ENCODE measurements around the gene GOLGB1.
"Not testable (repeated sequence)": the region's sequence is repeated elsewhere in the genome, so short reads cannot be mapped to it uniquely, and the experiment has no call there.

Gene GOLGB1

GRCh38 chr3:121690777-121691405, 58.6 kb downstream of the GOLGB1 start:
- DNase-seq: no peak

GRCh38 chr3:121688747-121689146, 60.8 kb downstream of the GOLGB1 start:
- DNase-seq: not testable (repeated sequence)

DNA sequence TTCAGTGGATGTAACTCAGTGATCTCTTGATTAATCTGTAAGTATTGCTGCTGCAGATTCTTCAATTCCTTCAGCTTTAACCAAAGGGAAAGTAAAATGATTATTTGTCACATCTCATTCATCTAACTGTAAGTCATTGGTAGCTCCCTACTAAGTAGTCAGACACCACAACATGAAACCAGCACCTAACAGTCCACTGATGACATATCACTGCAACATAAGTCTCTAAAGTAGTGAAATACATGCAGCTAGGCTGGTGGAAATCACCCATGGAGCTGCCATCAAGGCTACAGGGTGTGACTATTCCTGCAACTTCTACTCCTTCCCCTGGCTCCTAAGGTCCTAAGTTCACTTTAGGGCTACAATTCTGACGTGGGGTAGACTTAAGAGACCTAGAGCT, 67.7 kb downstream of the GOLGB1 start:
- DNase-seq: no peak

- DNase-seq: no peak
These were observed 72.4 kb downstream of the GOLGB1 start for GRCh38 chr3:121677141-121677540.

GRCh38 chr3:121670676-121671075, 78.9 kb downstream of the GOLGB1 start:
- no peak for DNase-seq

DNA sequence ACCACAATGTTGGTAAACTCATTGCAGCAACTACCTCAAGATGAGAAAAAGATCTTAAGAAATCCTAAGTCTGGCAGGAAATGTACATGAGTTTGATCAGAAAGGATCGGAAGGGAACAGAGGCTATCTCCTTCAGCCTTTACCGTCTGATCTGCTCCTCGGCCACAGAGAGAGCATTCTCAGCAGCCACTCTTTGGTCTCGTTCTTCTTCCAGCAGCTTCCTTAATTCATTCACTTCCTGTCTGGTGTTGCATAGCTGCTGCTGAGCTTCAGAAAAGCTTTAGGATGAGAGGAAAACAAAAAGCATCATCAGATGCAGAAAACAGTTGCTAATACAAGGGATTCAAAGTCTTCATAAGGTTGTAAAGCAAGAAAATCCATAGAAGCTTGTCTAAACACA, 82.2 kb downstream of the GOLGB1 start:
- no peak for DNase-seq

DNA sequence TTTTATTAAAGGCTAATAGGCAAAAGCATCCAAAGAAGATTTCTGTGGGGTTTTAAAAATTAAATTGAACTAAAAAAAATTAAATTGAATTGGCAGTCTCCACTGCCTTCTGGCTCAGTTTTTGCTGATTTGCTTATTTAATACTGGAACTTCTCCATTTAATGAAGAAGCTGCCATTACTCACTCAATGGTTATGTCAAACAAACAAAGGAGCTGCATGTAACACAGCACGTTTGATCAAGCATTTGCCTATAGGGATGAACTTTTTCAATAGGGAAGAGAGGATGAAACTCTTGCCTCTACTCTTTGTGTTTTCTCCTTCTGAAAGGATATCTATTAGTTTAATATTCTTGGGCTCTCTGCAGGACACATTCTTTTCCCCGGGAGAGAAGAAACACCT, 84.1 kb downstream of the GOLGB1 start:
- no peak for DNase-seq

GRCh38 chr3:121663171-121663847, 86.2 kb downstream of the GOLGB1 start:
- no peak for DNase-seq

DNA sequence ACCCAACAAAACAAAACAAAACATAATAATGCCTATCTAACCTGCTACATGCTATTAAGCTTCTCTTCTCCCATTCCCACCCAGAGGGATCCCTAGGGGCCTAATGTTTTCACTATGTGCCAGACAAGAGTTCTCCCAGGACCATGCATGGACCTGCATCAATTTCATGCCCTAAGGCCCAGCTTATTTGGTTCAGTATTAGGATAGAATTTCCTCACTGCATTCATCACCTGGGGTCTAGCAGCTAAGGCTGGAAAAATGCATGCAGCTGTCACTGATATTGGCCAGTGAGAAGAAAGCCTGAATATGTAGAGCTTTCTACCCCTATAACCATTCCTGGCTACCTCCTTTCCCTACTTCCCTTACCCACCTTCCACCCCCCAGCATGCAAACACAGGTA, 86.8 kb downstream of the GOLGB1 start:
- no peak for DNase-seq

DNA sequence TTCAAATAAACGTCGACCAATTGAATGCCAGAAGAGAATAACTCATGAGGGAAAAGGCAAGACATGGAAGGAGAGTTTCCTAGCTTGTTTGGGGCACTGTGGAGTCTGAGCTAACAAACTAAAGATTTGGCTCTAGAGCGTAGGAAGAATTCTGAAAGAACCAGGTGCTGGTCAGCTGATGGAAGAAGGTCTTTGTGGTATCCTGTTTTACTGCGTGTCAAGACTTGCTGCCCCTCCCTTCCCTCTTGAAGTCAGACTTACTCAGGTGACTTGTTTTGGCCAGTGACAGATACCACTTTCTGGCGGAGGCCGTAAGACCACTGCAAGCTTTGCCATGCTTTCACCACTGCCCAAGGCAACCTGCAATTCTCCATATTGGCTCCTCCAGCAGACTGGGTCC, 88.2 kb downstream of the GOLGB1 start:
- DNase-seq: no peak

DNA sequence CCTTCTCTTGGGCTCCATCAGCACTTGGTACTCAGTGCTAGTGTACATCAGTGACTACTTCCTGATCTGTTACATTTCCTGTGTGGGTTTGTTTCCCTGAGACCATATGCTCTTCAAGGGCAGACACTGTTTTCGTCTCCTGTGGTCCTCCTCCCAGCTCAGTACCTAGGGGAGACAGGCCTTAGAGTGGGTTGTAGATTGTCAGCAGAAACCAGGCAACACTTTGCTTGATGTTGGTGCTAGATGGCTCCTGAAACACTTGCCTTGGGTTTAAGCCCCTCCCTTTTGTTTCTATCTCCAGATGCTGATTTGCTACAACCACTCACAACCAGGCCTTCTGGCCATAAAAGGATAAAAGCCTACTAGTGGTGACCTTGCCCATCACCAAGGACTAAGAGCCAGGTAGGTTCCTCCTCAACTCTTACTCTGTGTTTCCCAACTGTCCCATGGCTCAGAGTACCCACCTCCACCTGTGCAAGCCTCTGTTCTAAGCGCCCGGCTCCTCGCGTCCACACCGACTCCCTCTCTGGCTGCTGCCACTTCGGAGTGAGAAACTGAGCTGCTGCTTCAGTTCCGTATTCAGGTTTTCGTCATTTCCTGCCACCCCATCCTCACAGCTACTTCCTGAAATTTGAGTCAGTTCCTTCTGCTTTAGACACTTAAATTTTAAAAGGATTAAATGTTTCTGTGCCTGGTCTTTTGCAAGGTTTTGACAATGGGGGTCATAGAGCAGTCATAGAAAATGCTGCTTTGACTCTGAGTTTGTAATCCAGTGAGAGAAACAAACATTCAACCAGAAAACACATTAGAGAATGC, 89.0 kb downstream of the GOLGB1 start, which contains the start of gene HCLS1:
Gene HCLS1, minus strand, starts transcription at position 548 of the 816 bp plus-strand sequence. CDS start 2,556 bp downstream, outside the sequence.
- peak; percentile 20 for DNase-seq

DNA sequence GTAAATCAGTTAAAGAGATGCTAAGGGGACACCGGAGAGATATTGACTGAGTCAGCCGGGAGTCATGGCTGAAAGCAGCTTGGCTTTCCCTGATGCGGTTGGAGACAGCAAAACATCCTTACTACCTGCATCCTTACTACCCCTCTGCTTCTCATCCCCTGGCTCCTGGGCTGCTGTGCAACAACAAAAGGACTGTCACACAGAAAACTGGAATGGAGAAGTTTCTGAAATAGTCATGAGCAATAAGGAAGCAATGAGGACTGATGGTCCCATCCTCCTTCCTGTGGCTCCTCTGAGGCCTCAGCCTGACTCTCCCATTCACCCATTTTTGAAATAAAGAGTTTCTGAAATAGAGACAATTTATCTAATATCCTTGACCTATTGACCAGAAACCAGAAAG, 90.0 kb downstream of the GOLGB1 start:
- no peak for DNase-seq

- no peak for DNase-seq
These were observed 90.7 kb downstream of the GOLGB1 start for GRCh38 chr3:121658716-121659435.

DNA sequence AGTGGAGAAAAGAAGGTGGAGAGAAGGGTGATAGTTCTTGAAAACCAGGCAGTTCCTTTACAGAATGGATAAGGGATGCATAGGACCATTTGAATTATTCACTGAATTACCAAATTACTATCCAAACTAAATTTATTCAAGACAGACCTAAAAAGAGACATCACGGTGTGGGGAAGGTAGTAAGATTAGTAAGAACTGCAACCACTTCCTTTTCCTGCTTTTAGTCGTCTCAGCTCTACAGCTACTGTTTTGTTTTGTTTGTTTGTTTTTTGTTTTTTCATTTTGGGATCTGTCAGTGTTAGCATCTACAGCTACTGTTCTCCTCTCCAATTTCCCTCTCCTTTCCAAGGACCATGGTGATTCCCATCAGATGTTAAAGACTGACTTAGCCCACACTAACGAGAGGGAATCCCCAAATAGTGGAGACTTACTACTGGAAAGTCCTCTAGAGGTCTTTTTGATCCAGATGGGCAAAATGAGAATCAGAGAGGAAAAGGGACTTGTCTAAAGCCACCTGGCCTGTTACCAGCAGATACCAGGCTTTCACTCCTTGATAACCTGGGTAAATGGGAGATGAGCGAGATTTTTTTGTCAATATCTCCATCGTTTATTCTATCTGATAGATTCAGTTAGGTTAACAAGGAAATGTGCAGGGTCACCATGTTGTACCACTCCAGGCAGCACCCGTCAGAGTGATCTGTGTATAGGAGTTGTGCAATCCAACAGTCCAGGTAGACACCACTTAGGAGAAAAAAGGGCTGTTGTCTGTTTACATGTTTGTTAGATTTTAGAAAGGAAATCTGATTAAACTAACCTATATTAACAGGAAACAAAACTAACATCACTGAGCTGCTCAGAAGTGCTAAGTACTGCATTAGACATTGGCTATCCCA, 94.8 kb downstream of the GOLGB1 start:
- no peak for DNase-seq

DNA sequence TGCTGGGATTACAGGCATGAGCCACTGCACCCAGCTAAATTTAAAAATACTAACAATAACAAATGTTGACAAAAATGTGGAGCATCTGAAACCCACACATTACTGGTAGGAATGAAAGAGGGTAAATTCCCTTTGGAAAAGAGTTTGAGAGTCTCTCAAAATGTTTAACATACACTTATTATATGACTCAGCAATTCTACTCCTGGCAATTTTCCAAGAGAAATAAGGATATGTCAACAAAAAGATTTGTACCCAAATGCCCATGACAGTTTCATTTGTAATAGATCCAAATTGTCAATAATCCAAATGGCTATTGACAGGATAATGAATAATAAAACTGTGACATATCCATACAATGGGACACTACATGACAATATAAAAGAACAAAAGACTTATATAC, 97.9 kb downstream of the GOLGB1 start:
- DNase-seq: peak; percentile 61

GRCh38 chr3:121649645-121650044, 99.9 kb downstream of the GOLGB1 start:
- DNase-seq: no peak

GRCh38 chr3:121648219-121648958, 101.2 kb downstream of the GOLGB1 start:
- no peak for DNase-seq

- no peak for DNase-seq
These were observed 104.5 kb downstream of the GOLGB1 start for GRCh38 chr3:121645054-121645453.

DNA sequence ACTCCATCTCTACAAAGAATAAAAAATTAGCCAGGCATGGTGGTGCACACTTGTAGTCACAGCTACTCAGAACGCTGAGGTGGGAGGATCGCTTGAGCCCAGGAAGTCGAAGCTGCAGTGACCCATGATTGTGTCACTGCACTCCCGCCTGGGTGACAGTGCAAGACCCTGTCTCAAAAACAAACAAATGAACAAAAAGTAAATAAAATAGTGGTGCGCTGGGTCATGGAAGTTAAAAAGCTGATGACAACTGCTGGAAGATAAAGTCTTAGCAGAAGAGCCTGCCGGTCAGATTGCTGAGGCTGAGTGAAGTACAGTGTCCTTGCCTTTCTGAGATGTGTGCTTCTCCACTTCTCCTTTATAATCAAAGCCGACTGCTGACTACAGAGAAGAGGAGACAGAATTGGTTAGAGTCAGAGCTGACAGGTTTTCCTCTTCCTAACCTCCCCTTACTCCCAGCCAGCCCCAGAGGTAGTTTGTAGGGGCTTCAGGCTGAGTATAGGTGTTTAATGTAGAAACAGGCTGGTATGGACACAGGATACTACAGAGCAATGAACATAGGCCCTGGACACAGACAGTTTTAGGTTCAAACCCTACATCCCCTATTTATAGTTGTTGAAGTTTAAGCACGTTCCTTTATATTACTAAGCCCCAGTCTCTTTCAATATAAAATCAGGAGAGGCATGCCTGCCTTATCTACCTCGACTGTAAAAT, 106.8 kb downstream of the GOLGB1 start:
- DNase-seq: no peak

DNA sequence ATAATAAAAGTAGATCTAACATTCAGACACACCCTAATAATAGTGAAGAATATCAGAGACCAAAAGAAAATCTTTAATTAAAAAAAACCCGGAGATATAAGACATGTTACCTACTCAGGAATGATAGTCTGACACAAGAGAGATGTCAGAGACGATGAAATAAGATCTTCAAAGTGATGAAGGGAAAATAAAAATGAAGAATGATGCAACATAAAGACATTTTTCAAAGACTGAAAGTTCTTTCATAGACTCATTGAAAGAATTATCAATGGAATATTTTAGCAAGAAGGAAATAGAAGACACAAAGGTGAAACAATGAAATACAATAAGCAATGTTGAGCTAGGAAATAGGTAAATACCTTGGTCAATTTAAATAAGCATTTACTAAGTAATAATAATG, 108.4 kb downstream of the GOLGB1 start:
- DNase-seq: no peak

DNA sequence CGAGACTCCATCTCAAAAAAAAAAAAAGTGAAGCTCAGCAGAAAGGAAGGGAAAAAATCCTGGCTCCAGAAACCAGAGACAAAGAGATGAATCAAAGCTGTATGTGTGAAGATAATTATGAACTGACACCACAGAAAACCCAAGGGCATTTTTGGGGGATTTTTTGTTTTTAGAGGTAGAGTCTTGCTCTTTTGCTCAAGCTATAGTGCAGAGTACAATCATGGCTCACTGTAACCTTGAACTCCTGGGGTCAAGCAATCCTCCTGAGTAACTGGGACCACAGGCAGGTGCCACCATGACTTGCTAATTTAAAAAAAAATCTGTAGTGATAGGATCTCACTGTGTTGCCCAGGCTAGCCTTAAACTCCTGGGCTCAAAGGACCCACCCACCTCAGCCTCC, 111.6 kb downstream of the GOLGB1 start:
- DNase-seq: no peak
